Activated CD8-positive, alpha-beta T cell treated with anti-CD3 and anti-CD28 coated beads for 36 hours (primary cell): ENCODE measurements around the gene CDC6. TPM values are rescaled to one million over a fixed set of nuclear protein-coding genes. Genes with fewer than 3 reads are reported as not detected.

Experiments used
- ATAC-seq: fragments of 200-7000 bp; cut with Tn5 transposase; one replicate; pipeline ENCODE4 v1.10.0; 2021; ENCODE audit warnings: mild to moderate bottlenecking, moderate library complexity
- CTCF ChIA-PET: fragments of 350-600 bp; sonication (Branson Sonifier 250); formaldehyde crosslinking; loops from one replicate; lab custom pipeline; 2021; ENCODE audit warnings: antibody characterized with exemption; lab: Charles Lee
- POLR2A ChIA-PET: fragments of 350-600 bp; sonication (Branson Sonifier 250); formaldehyde crosslinking; loops from one replicate; lab custom pipeline; 2021; ENCODE audit warnings: antibody characterized with exemption; lab: Charles Lee
- DNase-seq: peaks from one replicate; pipeline ENCODE4 v3.0.0-alpha.2; 2020
- H3K27ac Mint-ChIP-seq: one replicate; pipeline ENCODE4 v1.8.0; 2021; ENCODE audit warnings: mild to moderate bottlenecking, mixed read lengths
- H3K27me3 Mint-ChIP-seq: one replicate; pipeline ENCODE4 v1.8.0; 2021; ENCODE audit warnings: mixed read lengths
- H3K36me3 Mint-ChIP-seq: one replicate; pipeline ENCODE4 v1.8.0; 2021; ENCODE audit warnings: low read depth, mixed read lengths
- H3K4me1 Mint-ChIP-seq: one replicate; pipeline ENCODE4 v1.8.0; 2021; ENCODE audit warnings: low read depth, mixed read lengths
- H3K4me3 Mint-ChIP-seq: one replicate; pipeline ENCODE4 v1.8.0; 2021; ENCODE audit warnings: mild to moderate bottlenecking, moderate library complexity, mixed read lengths
- H3K9me3 Mint-ChIP-seq: one replicate; pipeline ENCODE4 v1.8.0; 2021; ENCODE audit warnings: mixed read lengths
- CTCF ChIP-seq: fragments of 200-600 bp; IDR thresholded peaks from one replicate; pipeline ENCODE4 v1.8.0; 2022; ENCODE audit warnings: antibody characterized with exemption, mild to moderate bottlenecking
- intact Hi-C: fragments of 100-400 bp; cut with micrococcal nuclease; formaldehyde crosslinking; loops from one replicate; pipeline ENCODE4 v1.10.0; 2022
- total RNA-seq, 2 experiments: library from RNA; stranded (reverse); gene quantifications; one replicate each; pipeline ENCODE4 v1.2.3, GENCODE V29; 2021

The CDC6 gene
- total RNA-seq, 2 experiments from 2014 or later: 110 to 118 TPM

- ATAC-seq (no peak), DNase-seq (no peak)
- Mint-ChIP-seq H3K4me1 (peaks cover 88% of the 10 kb centered on the region), H3K27ac (peak overlapping the region; percentile 80), H3K36me3 (peaks cover 29% of the 10 kb centered on the region), H3K4me3 (peak overlapping the region; percentile 6), H3K27me3 (no peaks in the 10 kb centered on the region), H3K9me3 (no peaks in the 10 kb centered on the region)
- ChIA-PET CTCF (interaction anchor here (1.1 to 42.0 kb wide), 5 partner anchors 9 to 160 kb away, joined by 3 to 780 read pairs (median 14); no protein-coding TSS in a partner anchor), POLR2A (interaction anchor here (1.0 to 11.5 kb wide), 8 partner anchors 10 to 90 kb away, joined by 3 to 101 read pairs (median 4); partner anchors contain the start of genes RARA and TOP2A)
- intact Hi-C loops: no loop called here
- TF ChIP-seq CTCF: no peak
These were observed 39.6 kb downstream of the CDC6 start for GRCh38 chr17:40327244-40327729.

- CTCF ChIA-PET: interaction anchor here (1.5 to 42.0 kb wide), 4 partner anchors 9 to 88 kb away, joined by 3 to 780 read pairs (median 18); no protein-coding TSS in a partner anchor
- Mint-ChIP-seq H3K9me3 (no peaks in the 10 kb centered on the region), H3K27me3 (no peaks in the 10 kb centered on the region), H3K4me3 (no peak overlapping the region), H3K36me3 (peaks cover 33% of the 10 kb centered on the region), H3K27ac (peak overlapping the region; percentile 80), H3K4me1 (peaks cover 87% of the 10 kb centered on the region)
- TF ChIP-seq CTCF: no peak
- no peak for ATAC-seq
- intact Hi-C loops: no loop called here
- POLR2A ChIA-PET: interaction anchor here (0.8 to 11.5 kb wide), 8 partner anchors 8 to 90 kb away, joined by 3 to 101 read pairs (median 4); partner anchors contain the start of genes RARA and TOP2A
- DNase-seq: no peak
These were observed 40.2 kb downstream of the CDC6 start for GRCh38 chr17:40327735-40328385.

- no peak for ATAC-seq
- H3K27ac Mint-ChIP-seq: peak overlapping the region; percentile 41
- intact Hi-C loops: no loop called here
- H3K9me3 Mint-ChIP-seq: no peaks in the 10 kb centered on the region
- H3K36me3 Mint-ChIP-seq: peaks cover 36% of the 10 kb centered on the region
- DNase-seq: no peak
- peaks cover 84% of the 10 kb centered on the region for H3K4me1 Mint-ChIP-seq
- no peak for TF ChIP-seq CTCF
- H3K4me3 Mint-ChIP-seq: no peak overlapping the region
- POLR2A ChIA-PET: interaction anchor here (0.8 to 11.5 kb wide), 5 partner anchors 9 to 40 kb away, joined by 3 to 101 read pairs (median 4); partner anchors contain the start of gene RARA
- CTCF ChIA-PET: interaction anchor here (3.0 to 42.0 kb wide), 3 partner anchors 10 to 26 kb away, joined by 14 to 780 read pairs (median 23); no protein-coding TSS in a partner anchor
- no peaks in the 10 kb centered on the region for H3K27me3 Mint-ChIP-seq
These were observed 40.7 kb downstream of the CDC6 start for GRCh38 chr17:40328386-40328766.

DNA sequence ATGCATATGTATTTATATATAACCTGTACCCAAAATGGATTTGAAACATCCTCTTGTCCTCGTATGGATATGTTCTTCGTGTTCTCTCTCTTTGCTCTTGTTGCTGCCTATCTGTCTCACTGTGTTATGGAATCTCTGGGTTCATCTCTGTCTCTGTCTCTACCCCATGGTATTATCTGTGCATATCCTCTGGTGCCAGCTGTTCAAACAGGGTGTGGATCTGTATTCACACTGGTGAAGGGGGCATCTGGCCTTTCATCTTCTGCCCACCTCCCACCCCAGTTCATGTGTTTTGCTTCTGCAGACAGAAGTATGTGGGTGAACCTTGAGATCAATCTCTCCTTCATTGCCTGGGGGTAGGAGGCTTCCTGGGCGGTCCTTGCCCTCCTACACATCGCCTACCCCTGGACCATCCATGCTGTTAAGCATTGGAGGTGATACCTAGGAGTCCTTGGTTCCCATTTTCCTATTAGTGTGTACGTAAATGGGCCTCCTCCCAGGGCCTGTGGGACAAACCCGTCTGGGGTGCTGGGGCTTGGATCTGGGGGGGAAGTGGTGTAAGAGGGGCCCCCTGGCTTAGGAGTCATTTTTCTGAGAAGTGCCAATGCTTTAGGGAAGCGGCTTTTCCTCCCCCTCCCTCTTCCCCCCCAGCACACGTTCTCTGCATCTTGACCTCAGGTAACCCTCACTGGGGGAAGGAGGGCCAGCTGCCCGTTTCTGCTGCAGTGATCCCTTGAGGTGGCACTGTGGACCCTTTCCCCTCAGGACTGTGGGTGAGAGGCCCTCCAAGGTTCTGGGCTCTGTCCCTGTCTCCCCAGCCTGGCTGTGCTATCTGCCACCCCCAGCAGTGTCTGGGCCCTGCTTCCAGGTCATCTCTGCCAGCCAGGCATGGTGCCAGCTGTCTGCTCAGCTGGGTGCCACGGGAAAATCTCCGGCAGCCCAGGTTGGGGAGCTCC, 42.4 kb downstream of the CDC6 start:
- ATAC-seq (peak; percentile 52), DNase-seq (peak; percentile 74)
- Mint-ChIP-seq H3K27ac (peak overlapping the region; percentile 83), H3K36me3 (peaks cover 38% of the 10 kb centered on the region), H3K27me3 (no peaks in the 10 kb centered on the region), H3K4me3 (peak overlapping the region; percentile 60), H3K9me3 (no peaks in the 10 kb centered on the region), H3K4me1 (peaks cover 85% of the 10 kb centered on the region)
- CTCF ChIA-PET: interaction anchor here (0.6 to 3.0 kb wide), 7 partner anchors 11 to 1940 kb away, joined by 4 to 15 read pairs (median 6); no protein-coding TSS in a partner anchor
- no peak for TF ChIP-seq CTCF
- POLR2A ChIA-PET: interaction anchor here (1.2 to 3.1 kb wide), 4 partner anchors 10 to 46 kb away, joined by 3 to 12 read pairs (median 8); no protein-coding TSS in a partner anchor
- intact Hi-C loops: no loop called here
